Cardiac muscle cell (in vitro differentiated cells and primary cell): ENCODE results near the gene KRTAP5-9. TPM values are rescaled to one million over a fixed set of nuclear protein-coding genes. Genes with fewer than 3 reads are reported as not detected.

Experiments used
- DNase-seq, 2 donors: peaks; one replicate each; pipeline versions ENCODE4 v3.0.0 to v3.0.0-alpha.2; 2010 to 2017; ENCODE audit warnings: low read depth in 1 of 2, low spot score in 1 of 2
- H3K27ac ChIP-seq: fragments of 200-600 bp; sonication (generic); 2 replicates; pipeline ENCODE4 v1.5.1; 2016
- H3K27me3 ChIP-seq: fragments of 200-600 bp; sonication (generic); 2 replicates; pipeline ENCODE4 v1.6.0; 2016; ENCODE audit warnings: control low read depth
- H3K36me3 ChIP-seq: fragments of 200-600 bp; sonication (generic); 2 replicates; pipeline ENCODE4 v1.5.1; 2016; ENCODE audit warnings: control low read depth
- H3K4me1 ChIP-seq: fragments of 200-600 bp; sonication (generic); 2 replicates; pipeline ENCODE4 v1.8.1; 2017; ENCODE audit warnings: low read depth, mild to moderate bottlenecking, mixed run types
- H3K4me3 ChIP-seq: fragments of 200-600 bp; sonication (generic); 2 replicates; pipeline ENCODE4 v1.5.1; 2016; ENCODE audit warnings: mild to moderate bottlenecking
- H3K9me3 ChIP-seq: fragments of 200-600 bp; sonication (generic); 2 replicates; pipeline ENCODE4 v1.5.1; 2017; ENCODE audit warnings: low read depth, mild to moderate bottlenecking, control low read depth
- polyA plus RNA-seq: library from polyadenylated mRNA; unstranded; fragments of >200 nt; fragmentation: Nextera tagmentation; extraction: Ambion mirVana; gene quantifications from 2 replicates; pipeline ENCODE4 v1.2.1, GENCODE V29; 2016
- total RNA-seq: library from RNA; depleted of rRNA; stranded (reverse); fragments of >200 nt; gene quantifications from 2 replicates; pipeline ENCODE4 v1.2.3, GENCODE V29; 2016
- TF ChIP-seq, protein P1 (sequence below): IDR thresholded peaks from 2 replicates; pipeline ENCODE4 v1.5.1; 2012; ENCODE audit warnings: low read depth, mild to moderate bottlenecking, low read length

KRTAP5-9 gene
- total and polyA plus RNA-seq, 2 experiments from 2014 or later = 0.39 TPM; not detected in 1

DNA sequence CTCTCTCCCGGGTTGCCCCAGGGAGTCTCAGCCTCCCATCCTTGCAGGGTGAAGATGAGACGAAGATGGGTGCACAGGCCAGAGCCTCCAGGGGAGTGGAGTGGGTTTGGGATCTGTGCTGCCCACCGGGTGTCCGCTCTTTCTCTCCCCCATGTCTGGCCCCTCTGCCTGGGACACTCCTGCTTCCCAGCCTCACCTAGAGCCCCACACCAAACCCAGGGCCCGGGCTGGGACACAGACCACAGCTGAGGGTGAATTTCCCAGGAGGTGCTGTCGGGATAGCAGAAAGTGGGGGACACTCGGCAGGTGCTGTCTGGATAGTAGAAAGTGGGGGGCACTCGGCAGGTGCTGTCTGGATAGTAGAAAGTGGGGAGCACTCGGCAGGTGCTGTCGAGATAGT, 46.2 kb upstream of the KRTAP5-9 start:
- no peak overlapping the region for H3K4me3 ChIP-seq
- H3K9me3 ChIP-seq = no peaks in the 10 kb centered on the region
- TF ChIP-seq, protein P1, sequence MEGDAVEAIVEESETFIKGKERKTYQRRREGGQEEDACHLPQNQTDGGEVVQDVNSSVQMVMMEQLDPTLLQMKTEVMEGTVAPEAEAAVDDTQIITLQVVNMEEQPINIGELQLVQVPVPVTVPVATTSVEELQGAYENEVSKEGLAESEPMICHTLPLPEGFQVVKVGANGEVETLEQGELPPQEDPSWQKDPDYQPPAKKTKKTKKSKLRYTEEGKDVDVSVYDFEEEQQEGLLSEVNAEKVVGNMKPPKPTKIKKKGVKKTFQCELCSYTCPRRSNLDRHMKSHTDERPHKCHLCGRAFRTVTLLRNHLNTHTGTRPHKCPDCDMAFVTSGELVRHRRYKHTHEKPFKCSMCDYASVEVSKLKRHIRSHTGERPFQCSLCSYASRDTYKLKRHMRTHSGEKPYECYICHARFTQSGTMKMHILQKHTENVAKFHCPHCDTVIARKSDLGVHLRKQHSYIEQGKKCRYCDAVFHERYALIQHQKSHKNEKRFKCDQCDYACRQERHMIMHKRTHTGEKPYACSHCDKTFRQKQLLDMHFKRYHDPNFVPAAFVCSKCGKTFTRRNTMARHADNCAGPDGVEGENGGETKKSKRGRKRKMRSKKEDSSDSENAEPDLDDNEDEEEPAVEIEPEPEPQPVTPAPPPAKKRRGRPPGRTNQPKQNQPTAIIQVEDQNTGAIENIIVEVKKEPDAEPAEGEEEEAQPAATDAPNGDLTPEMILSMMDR = no peak
- no peaks in the 10 kb centered on the region for H3K4me1 ChIP-seq
- H3K27ac ChIP-seq = no peak overlapping the region
- H3K36me3 ChIP-seq = peaks cover 7% of the 10 kb centered on the region
- H3K27me3 ChIP-seq = no peaks in the 10 kb centered on the region
- DNase-seq = no peak

DNA sequence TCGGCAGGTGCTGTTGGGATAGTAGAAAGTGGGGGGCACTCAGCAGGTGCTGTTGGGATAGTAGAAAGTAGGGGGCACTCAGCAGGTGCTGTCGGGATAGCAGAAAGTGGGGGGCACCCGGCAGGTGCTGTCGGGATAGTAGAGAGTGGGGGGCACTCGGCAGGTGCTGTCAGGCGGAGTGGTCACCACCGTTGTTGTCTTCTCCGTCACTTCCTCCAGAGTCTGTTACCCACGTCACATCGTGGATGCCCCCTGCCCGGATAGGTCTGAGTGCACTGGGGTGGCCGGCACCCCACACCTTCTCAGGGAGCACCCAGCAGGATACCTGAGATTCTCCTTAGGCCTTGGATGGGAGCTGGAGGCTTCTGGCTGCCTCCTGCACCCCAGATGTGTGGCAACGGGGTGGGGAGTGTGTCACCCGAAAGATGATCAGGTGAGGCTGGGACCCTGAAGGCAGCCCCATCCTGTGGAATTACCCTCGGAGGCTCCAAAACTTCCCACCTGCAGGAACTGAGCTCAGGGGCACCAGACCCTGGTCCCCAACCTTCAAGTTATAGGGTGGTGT, 45.3 kb upstream of the KRTAP5-9 start:
- no peaks in the 10 kb centered on the region for H3K27me3 ChIP-seq
- no peaks in the 10 kb centered on the region for H3K4me1 ChIP-seq
- H3K27ac ChIP-seq = no peak overlapping the region
- H3K4me3 ChIP-seq = no peak overlapping the region
- TF ChIP-seq, protein P1 = no peak
- no peaks in the 10 kb centered on the region for H3K9me3 ChIP-seq
- H3K36me3 ChIP-seq = peaks cover 7% of the 10 kb centered on the region
- no peak for DNase-seq

DNA sequence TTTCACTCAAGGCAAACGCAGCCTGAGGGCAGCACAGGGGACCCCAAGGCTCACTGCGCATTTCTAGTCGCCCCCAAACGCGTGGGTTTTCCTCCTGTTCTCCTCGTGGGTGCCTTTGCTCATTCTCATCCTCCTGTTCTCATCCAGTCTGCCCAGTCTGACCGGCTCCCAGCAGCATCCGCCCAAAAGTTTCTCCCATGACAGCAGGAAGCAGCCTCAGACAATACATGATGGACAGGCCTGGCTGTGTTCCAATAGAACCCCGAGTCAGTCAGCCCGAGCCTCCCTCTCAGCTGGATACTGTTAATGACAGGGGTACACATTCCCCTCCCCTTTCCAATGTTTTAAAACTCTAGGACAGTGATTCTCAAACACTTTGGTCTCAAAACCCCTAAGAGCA, 43.7 kb upstream of the KRTAP5-9 start:
- Histone ChIP-seq H3K4me1 (no peaks in the 10 kb centered on the region), H3K36me3 (no peaks in the 10 kb centered on the region), H3K9me3 (no peaks in the 10 kb centered on the region), H3K4me3 (no peak overlapping the region), H3K27ac (no peak overlapping the region), H3K27me3 (no peaks in the 10 kb centered on the region)
- TF ChIP-seq, protein P1 = no peak
- DNase-seq = no peak

DNA sequence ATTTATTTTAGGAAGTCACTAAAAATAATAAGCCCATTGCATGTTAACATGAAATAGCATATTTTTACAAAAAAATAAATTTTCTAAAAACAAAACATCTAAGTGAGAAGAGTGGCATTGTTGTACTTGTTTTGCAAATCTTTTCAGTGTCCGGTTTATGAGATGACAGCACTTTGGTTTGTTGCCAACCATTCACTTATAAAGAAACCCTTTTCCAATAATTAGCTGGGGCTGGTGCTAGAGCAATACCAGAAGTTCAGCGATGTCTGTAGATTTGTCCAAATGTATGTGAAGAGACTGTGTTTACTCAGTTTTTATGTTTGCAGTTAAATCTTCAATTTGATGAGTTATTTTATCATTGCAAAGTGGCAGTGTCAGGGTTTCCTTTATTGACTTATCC, 43.2 kb upstream of the KRTAP5-9 start:
- no peaks in the 10 kb centered on the region for H3K4me1 ChIP-seq
- TF ChIP-seq, protein P1 = no peak
- H3K4me3 ChIP-seq = no peak overlapping the region
- H3K9me3 ChIP-seq = no peaks in the 10 kb centered on the region
- no peaks in the 10 kb centered on the region for H3K27me3 ChIP-seq
- no peaks in the 10 kb centered on the region for H3K36me3 ChIP-seq
- DNase-seq = no peak
- H3K27ac ChIP-seq = no peak overlapping the region

DNA sequence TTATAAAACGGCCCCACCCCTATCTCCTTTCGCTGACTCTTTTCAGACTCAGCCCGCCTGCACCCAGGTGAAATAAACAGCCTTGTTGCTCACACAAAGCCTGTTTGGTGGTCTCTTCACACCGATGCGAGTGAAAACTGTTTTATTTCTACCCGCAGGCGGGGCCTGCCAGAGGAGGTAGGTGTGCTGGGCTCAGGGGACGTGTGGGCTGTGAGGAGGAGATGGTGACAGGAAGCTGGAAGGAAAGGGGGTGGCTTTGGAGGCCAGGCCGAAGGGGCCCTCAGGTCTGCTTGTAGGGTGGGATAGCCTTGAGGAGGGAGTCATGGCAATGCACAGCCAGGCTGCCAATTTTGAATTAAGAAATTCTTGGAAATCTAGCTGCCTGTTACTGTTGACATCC, 42.4 kb upstream of the KRTAP5-9 start:
- Histone ChIP-seq H3K27me3 (no peaks in the 10 kb centered on the region), H3K4me1 (no peaks in the 10 kb centered on the region), H3K4me3 (no peak overlapping the region), H3K36me3 (no peaks in the 10 kb centered on the region), H3K9me3 (no peaks in the 10 kb centered on the region), H3K27ac (no peak overlapping the region)
- DNase-seq = no peak
- TF ChIP-seq, protein P1 = no peak
